ENCODE data around the gene CECR2. TPM values are rescaled to one million over a fixed set of nuclear protein-coding genes. Genes with fewer than 3 reads are reported as not detected.
A peak's percentile ranks its signal among the peaks of the same experiment; 100 is the strongest.

The CECR2 gene
- total RNA-seq, 1 donor from 2014 or later, result 67.8 TPM

GRCh38 chr22:17578136-17578754 lies 209.0 kb downstream of the CECR2 start:
- Mint-ChIP-seq H3K4me3 (no peak overlapping the region), H3K9me3 (no peaks in the 10 kb centered on the region), H3K4me1 (peaks cover 51% of the 10 kb centered on the region), H3K27me3 (ENCODE audit: insufficient read depth, low read depth) (peaks cover 4% of the 10 kb centered on the region), H3K27ac (no peak overlapping the region), H3K36me3 (peaks cover 4% of the 10 kb centered on the region)
- H3F3A ChIP-seq (ENCODE audit: low read depth), result peaks cover 5% of the 10 kb centered on the region
- peaks cover 3% of the 10 kb centered on the region for H3K4me1 ChIP-seq
- H3K4me3 ChIP-seq, result no peak overlapping the region
- H3K79me2 ChIP-seq (ENCODE audit: low read depth), result no peaks in the 10 kb centered on the region
- H3K27ac ChIP-seq, result no peak overlapping the region
- no peak overlapping the region for H2AFZ ChIP-seq (replicated peaks)
- H3K9me3 ChIP-seq (ENCODE audit: low read depth), result no peaks in the 10 kb centered on the region
- no peak overlapping the region for H3K4me2 ChIP-seq
- no peak overlapping the region for H3K9ac ChIP-seq
- no peaks in the 10 kb centered on the region for H3K27me3 ChIP-seq
- H4K20me1 ChIP-seq (ENCODE audit: low read depth), result no peaks in the 10 kb centered on the region
- TF ChIP-seq CTCF (IDR thresholded peaks at IDR 0.05) (no peak), EZH2 (IDR thresholded peaks at IDR 0.05) (no peak)
- no peaks in the 10 kb centered on the region for H3K36me3 ChIP-seq
- no peak for DNase-seq (ENCODE audit: low spot score)

GRCh38 chr22:17579535-17579981 lies 210.3 kb downstream of the CECR2 start:
- Histone ChIP-seq H3K27ac (no peak overlapping the region), H4K20me1 (ENCODE audit: low read depth) (no peaks in the 10 kb centered on the region), H3K4me3 (no peak overlapping the region), H2AFZ (replicated peaks) (no peak overlapping the region), H3K9me3 (ENCODE audit: low read depth) (no peaks in the 10 kb centered on the region), H3K36me3 (no peaks in the 10 kb centered on the region), H3K27me3 (no peaks in the 10 kb centered on the region), H3K79me2 (ENCODE audit: low read depth) (no peaks in the 10 kb centered on the region), H3K4me2 (no peak overlapping the region), H3F3A (ENCODE audit: low read depth) (no peaks in the 10 kb centered on the region), H3K9ac (no peak overlapping the region), H3K4me1 (no peaks in the 10 kb centered on the region)
- Mint-ChIP-seq H3K9me3 (no peaks in the 10 kb centered on the region), H3K4me1 (peaks cover 43% of the 10 kb centered on the region), H3K4me3 (no peak overlapping the region), H3K27ac (peak overlapping the region; percentile 23), H3K36me3 (peaks cover 3% of the 10 kb centered on the region), H3K27me3 (ENCODE audit: insufficient read depth, low read depth) (peaks cover 4% of the 10 kb centered on the region)
- DNase-seq (ENCODE audit: low spot score), result no peak
- TF ChIP-seq EZH2phosphoT487 (IDR thresholded peaks at IDR 0.05) (no peak), CTCF (IDR thresholded peaks at IDR 0.05) (no peak), EZH2 (IDR thresholded peaks at IDR 0.05) (no peak)

GRCh38 chr22:17580441-17581031 lies 211.3 kb downstream of the CECR2 start:
- H3K4me2 ChIP-seq, result no peak overlapping the region
- TF ChIP-seq EZH2phosphoT487 (IDR thresholded peaks at IDR 0.05) (no peak), EZH2 (IDR thresholded peaks at IDR 0.05) (no peak), CTCF (IDR thresholded peaks at IDR 0.05) (no peak)
- Mint-ChIP-seq H3K4me3 (no peak overlapping the region), H3K27me3 (ENCODE audit: insufficient read depth, low read depth) (peaks cover 4% of the 10 kb centered on the region), H3K27ac (peak overlapping the region; percentile 23), H3K4me1 (peaks cover 36% of the 10 kb centered on the region), H3K9me3 (no peaks in the 10 kb centered on the region), H3K36me3 (peaks cover 3% of the 10 kb centered on the region)
- no peaks in the 10 kb centered on the region for H4K20me1 ChIP-seq (ENCODE audit: low read depth)
- H3F3A ChIP-seq (ENCODE audit: low read depth), result no peaks in the 10 kb centered on the region
- H3K27me3 ChIP-seq, result no peaks in the 10 kb centered on the region
- H3K79me2 ChIP-seq (ENCODE audit: low read depth), result no peaks in the 10 kb centered on the region
- H3K9me3 ChIP-seq (ENCODE audit: low read depth), result no peaks in the 10 kb centered on the region
- H3K4me3 ChIP-seq, result no peak overlapping the region
- H3K27ac ChIP-seq, result no peak overlapping the region
- peak; percentile 31 for DNase-seq (ENCODE audit: low spot score)
- H3K9ac ChIP-seq, result no peak overlapping the region
- no peaks in the 10 kb centered on the region for H3K36me3 ChIP-seq
- H3K4me1 ChIP-seq, result no peaks in the 10 kb centered on the region
- peak overlapping the region; percentile 76 for H2AFZ ChIP-seq (replicated peaks)

Measured in neural progenitor cell (in vitro differentiated cells).